ENCODE results near the gene FAM118B.

The FAM118B gene

DNA sequence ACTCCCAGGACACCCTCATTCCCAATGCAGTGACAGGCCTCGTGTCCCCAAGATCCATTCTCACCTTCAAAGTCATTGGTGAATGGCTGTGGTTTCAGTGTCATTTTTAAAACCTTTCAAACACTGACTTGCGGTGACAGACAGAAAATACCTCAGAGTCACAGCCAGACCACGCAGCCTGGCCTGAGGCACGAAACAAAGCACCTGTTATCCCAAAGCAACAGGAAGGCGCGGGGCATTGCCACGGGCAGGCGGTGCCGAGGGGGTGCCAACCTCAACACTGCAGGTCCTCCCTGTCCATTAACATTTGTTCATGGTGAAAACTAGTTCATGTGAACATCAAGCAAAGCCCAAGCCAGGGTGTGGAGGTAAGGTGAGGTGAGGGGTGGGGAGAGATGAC, 38.3 kb upstream of the FAM118B start:
- Mint-ChIP-seq H3K36me3 (ENCODE audit: low read depth) (peaks cover 3% of the 10 kb centered on the region), H3K4me3 (no peak overlapping the region), H3K4me1 (peaks cover 16% of the 10 kb centered on the region), H3K27ac (no peak overlapping the region), H3K9me3 (no peaks in the 10 kb centered on the region), H3K27me3 (ENCODE audit: low read depth, poor library complexity) (peaks cover 25% of the 10 kb centered on the region)
- no peak for DNase-seq
- TF ChIP-seq, protein P1, sequence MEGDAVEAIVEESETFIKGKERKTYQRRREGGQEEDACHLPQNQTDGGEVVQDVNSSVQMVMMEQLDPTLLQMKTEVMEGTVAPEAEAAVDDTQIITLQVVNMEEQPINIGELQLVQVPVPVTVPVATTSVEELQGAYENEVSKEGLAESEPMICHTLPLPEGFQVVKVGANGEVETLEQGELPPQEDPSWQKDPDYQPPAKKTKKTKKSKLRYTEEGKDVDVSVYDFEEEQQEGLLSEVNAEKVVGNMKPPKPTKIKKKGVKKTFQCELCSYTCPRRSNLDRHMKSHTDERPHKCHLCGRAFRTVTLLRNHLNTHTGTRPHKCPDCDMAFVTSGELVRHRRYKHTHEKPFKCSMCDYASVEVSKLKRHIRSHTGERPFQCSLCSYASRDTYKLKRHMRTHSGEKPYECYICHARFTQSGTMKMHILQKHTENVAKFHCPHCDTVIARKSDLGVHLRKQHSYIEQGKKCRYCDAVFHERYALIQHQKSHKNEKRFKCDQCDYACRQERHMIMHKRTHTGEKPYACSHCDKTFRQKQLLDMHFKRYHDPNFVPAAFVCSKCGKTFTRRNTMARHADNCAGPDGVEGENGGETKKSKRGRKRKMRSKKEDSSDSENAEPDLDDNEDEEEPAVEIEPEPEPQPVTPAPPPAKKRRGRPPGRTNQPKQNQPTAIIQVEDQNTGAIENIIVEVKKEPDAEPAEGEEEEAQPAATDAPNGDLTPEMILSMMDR (IDR thresholded peaks at IDR 0.05), result no peak

DNA sequence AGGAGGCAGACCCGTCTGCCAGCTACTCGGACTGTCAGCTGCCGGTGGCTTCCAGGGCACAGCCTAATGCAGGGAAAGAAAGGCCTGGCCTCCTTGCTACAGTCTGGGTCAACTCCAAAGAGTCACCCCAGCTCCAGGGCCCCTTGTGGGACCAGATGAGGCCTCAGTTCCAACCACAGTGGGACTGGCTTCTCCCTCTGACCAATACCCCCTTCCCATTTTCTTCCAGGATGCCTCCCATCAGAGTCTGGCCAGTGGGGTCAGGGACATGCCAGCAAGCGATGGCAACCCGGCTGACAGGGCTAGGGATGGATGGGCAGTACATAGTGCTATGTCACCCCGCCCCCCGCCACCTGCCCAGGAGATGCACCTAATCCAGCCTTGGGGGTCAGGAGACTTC, 36.8 kb upstream of the FAM118B start:
- Mint-ChIP-seq H3K4me1 (peaks cover under 1% of the 10 kb centered on the region), H3K36me3 (ENCODE audit: low read depth) (peaks cover 4% of the 10 kb centered on the region), H3K27ac (no peak overlapping the region), H3K9me3 (peaks cover under 1% of the 10 kb centered on the region), H3K27me3 (ENCODE audit: low read depth, poor library complexity) (peaks cover 18% of the 10 kb centered on the region), H3K4me3 (no peak overlapping the region)
- TF ChIP-seq, protein P1 (IDR thresholded peaks at IDR 0.05), result no peak
- no peak for DNase-seq

DNA sequence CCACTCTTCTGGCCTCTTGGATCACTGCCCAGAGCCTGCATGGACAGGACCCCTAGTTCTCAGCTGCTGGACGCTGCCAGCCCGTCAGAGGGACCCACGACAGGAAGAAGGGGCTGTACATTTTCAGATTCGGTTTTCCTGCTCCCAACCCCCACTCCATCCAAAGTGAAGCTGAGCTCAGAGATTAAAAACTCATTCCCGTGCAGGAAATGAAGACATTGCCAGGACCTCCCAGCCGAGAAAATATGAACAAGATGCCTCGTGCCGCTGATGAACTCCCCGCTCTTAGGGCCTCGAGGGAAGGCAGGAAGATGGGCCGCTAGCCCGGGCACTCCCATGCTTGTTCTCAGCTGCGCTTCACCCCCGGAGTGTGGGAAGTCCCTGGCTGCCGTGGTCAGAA, 36.2 kb upstream of the FAM118B start:
- H3K4me3 Mint-ChIP-seq, result no peak overlapping the region
- no peak for DNase-seq
- peaks cover 10% of the 10 kb centered on the region for H3K36me3 Mint-ChIP-seq (ENCODE audit: low read depth)
- H3K4me1 Mint-ChIP-seq, result no peaks in the 10 kb centered on the region
- no peak overlapping the region for H3K27ac Mint-ChIP-seq
- peaks cover 4% of the 10 kb centered on the region for H3K9me3 Mint-ChIP-seq
- TF ChIP-seq, protein P1 (IDR thresholded peaks at IDR 0.05), result no peak
- H3K27me3 Mint-ChIP-seq (ENCODE audit: low read depth, poor library complexity), result peaks cover 18% of the 10 kb centered on the region

DNA sequence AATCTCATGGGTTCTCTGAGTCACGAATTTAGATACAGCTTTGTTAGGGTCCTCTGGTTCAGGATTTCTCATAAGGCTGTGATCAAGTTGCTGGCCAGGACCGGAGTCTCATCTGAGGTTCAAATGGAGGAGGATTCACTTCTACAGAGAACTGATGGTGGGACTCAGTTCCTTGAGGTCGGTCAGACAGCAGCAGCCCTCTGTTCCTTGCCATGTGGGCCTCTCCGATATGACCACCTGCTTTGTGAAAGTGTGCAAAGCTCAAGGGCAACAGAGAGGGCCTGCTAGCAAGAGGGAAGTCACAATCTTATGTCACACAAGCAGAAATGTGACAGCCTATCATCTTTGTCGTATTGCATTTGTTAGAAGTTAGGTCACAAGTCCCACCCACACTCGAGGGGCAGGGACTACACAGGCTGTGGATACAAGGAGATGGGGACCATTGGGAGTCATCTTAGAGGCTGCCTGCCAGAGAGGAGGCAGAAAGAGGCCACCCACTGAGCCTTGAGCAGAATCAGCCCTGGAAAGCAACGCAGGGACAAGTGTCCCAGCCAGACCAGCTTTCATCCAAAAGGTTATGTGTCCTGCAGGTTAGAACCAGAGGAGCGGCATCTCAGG, 34.6 kb upstream of the FAM118B start:
- Mint-ChIP-seq H3K27ac (no peak overlapping the region), H3K9me3 (peaks cover 9% of the 10 kb centered on the region), H3K36me3 (ENCODE audit: low read depth) (peaks cover 23% of the 10 kb centered on the region), H3K4me3 (no peak overlapping the region), H3K27me3 (ENCODE audit: low read depth, poor library complexity) (peaks cover 14% of the 10 kb centered on the region), H3K4me1 (no peaks in the 10 kb centered on the region)
- DNase-seq, result no peak
- TF ChIP-seq, protein P1 (IDR thresholded peaks at IDR 0.05), result no peak

DNA sequence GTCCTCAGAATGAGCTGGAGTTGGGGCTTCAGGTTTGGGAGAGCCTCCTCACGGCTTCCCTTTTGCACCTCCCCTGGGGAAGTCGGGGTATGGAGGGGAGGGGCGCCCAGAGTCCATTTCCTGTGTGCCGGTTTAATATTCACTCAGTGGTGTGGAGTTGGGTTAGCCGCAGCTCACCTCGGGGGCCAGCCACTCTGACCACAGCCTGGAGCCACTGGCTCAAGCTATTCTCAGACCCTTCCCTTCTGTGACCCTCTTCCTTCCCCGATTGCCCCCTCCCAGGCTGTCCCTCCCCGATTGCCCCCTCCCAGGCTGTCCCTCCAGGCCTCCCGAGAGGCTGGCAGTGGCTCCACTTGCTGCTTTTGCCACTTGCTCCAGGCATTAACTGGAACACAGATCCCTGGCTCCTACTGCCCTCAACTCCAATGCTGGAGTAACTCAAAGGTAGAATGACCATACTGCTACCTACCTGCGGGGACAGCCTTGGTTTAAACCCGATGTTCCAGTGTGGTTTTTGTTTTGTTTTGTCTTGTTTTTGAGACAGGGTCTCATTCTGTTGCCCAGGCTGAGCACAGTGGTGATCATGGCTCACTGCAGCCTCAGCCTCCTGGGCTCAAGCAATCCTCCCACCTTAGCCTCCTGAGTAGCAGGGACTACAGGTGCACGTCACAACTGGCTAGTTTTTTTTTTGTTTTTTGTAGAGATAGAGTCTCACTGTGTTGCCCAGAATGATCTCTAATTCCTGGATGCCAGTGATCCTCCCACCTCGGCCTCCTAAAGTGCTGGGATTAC, 29.4 kb upstream of the FAM118B start:
- no peak for DNase-seq
- H3K36me3 Mint-ChIP-seq (ENCODE audit: low read depth), result peaks cover 33% of the 10 kb centered on the region
- H3K27ac Mint-ChIP-seq, result no peak overlapping the region
- H3K27me3 Mint-ChIP-seq (ENCODE audit: low read depth, poor library complexity), result peaks cover 11% of the 10 kb centered on the region
- H3K9me3 Mint-ChIP-seq, result peaks cover 9% of the 10 kb centered on the region
- TF ChIP-seq, protein P1 (IDR thresholded peaks at IDR 0.05), result no peak
- H3K4me3 Mint-ChIP-seq, result no peak overlapping the region
- peaks cover 33% of the 10 kb centered on the region for H3K4me1 Mint-ChIP-seq
